Measurements from ENCODE around the gene AFF2. TPM values are rescaled to one million over a fixed set of nuclear protein-coding genes. Genes with fewer than 3 reads are reported as not detected.

AFF2 gene
- under 0.01 TPM in 1 of 2 replicates, not detected in the other for total RNA-seq

GRCh38 chrX:148500423-148501385, at the start of gene AFF2:
Gene AFF2, plus strand, starts transcription at chrX:148500617. Its CDS starts 481 bp downstream, at chrX:148501098.

Small RNA genes within 50 kb of the gene (small RNA-seq; reads per million reads assigned to genes)
- gene RN7SKP267 = not detected
